Epithelial cell of esophagus (primary cell): ENCODE measurements around the gene ME1.

Experiments used
- DNase-seq: peaks from one replicate; pipeline ENCODE4 v3.0.0; 2010; ENCODE audit warnings: low read depth
- H3K4me3 ChIP-seq: 2 replicates; pipeline ENCODE4 v1.5.1; 2011; ENCODE audit warnings: mild to moderate bottlenecking, low read length, control low read depth
- TF ChIP-seq, protein P1 (sequence below): IDR thresholded peaks from 2 replicates; pipeline ENCODE4 v1.5.1; 2011; ENCODE audit warnings: low read depth, mild to moderate bottlenecking, low read length, control low read depth, inconsistent platforms; ENCODE audit not compliant: insufficient read depth; ENCODE audit errors: missing control alignments

ME1 gene

DNA sequence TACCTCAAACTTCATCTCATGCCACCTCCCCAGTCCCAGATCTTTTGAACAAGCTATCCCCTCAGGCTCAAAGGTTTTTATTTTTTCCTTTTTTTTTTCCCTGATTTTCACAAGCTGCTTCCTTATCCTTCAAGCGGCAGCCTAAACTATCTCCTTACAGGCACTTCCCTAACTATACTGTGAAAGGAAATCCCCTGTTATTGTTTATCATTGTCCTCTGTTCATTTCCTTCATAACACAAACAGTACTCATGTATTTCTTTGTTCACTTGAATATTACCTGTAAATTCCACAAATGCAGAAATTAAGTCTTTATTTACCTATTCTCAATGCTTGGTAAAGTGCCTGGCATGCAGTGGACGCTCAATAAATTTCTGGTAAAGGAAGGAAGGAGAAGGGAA, 48.9 kb downstream of the ME1 start:
- DNase-seq = no peak
- TF ChIP-seq, protein P1, sequence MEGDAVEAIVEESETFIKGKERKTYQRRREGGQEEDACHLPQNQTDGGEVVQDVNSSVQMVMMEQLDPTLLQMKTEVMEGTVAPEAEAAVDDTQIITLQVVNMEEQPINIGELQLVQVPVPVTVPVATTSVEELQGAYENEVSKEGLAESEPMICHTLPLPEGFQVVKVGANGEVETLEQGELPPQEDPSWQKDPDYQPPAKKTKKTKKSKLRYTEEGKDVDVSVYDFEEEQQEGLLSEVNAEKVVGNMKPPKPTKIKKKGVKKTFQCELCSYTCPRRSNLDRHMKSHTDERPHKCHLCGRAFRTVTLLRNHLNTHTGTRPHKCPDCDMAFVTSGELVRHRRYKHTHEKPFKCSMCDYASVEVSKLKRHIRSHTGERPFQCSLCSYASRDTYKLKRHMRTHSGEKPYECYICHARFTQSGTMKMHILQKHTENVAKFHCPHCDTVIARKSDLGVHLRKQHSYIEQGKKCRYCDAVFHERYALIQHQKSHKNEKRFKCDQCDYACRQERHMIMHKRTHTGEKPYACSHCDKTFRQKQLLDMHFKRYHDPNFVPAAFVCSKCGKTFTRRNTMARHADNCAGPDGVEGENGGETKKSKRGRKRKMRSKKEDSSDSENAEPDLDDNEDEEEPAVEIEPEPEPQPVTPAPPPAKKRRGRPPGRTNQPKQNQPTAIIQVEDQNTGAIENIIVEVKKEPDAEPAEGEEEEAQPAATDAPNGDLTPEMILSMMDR = no peak
- no peak overlapping the region for H3K4me3 ChIP-seq

DNA sequence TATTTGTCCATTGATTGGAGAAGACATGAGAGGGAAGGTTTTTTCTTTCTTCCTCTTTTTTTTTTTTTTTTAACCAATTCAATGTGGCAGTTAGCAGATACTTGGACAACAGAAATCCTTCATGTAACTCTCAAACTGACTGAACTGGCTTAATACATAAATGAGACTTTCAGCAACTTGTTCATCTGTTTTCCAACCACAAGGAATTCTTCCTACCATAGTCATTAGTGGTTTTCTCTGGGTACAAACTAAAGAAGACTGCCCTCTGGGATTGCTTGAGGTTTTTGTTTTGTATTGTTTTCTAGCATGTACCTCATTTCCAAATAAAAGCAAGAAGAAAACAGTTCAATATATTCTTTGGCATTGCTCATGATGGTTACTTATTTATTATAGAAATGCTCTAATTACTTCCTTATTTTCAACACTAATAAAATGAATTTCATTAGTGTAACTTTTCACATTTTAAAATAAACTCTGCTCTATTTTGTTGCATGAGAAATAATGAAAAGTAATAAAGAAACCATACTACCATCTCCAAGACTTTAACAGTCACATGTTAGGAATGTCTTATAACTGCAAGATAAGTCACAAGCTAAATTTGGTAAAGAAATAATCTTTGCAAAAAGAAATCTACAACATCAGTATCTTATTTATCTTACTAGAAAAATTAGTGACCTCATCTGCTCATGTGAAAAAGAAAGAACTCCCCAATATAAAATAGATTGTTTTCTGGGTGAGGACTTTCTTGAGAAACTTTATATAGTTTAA, 52.0 kb downstream of the ME1 start:
- peak; percentile 13 for DNase-seq
- TF ChIP-seq, protein P1 = no peak
- H3K4me3 ChIP-seq = no peak overlapping the region

DNA sequence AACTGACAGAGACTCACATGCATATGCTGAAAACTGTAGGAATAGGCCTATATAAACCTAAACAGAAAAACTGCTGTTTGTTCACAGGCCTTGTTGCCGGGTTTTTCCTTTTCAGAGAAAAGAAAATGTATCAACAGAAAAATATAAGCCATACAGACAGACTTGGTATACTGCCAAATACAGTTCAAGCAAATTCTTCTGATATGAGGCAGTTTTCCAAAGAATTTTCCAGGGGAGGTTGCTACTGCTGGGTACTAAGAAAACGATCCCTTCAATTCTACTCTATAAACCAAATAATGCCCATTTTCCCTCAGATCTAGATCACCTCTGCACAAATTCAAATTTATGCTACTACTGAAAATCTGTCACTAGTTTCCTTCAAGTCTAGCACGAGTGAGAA, 59.4 kb downstream of the ME1 start:
- no peak overlapping the region for H3K4me3 ChIP-seq
- no peak for DNase-seq
- TF ChIP-seq, protein P1 = no peak

DNA sequence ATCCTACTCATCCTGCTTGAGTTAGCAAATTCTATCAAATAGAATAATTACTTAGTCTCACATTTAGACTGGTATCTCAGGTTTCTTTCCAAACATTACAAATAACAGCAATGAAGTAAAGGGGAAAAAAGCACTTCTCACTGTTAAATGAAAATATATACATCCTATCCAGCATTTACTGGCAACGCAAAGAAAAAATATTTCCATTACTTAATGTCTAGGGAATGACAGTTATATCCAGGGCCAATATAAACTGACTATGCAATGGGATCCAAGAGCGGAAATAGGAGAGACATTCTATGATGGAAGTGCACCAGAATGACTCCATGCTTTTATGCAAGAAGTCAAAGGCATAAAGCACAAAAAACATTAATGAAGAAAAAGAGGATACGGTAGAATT, 60.3 kb downstream of the ME1 start:
- DNase-seq = no peak
- no peak overlapping the region for H3K4me3 ChIP-seq
- TF ChIP-seq, protein P1 = no peak

DNA sequence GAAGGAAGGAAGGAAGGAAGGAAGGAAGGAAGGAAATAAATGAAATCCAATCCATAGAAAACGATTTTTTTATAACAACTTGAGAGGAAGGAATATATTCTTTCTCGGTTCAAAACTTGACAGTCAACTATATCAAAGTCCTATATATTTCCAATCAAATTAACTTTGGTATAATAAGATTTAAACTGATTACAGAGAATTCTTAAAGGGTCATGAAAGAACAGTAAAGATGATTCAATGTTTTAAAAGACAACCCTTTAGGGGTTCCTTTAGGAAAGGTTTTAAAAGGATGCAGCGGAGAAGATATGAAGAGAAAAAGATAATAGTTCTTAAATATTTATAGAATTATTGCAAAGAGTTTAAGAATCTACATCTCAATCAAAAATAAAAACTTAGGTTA, 61.2 kb downstream of the ME1 start:
- DNase-seq = no peak
- no peak overlapping the region for H3K4me3 ChIP-seq
- TF ChIP-seq, protein P1 = no peak

DNA sequence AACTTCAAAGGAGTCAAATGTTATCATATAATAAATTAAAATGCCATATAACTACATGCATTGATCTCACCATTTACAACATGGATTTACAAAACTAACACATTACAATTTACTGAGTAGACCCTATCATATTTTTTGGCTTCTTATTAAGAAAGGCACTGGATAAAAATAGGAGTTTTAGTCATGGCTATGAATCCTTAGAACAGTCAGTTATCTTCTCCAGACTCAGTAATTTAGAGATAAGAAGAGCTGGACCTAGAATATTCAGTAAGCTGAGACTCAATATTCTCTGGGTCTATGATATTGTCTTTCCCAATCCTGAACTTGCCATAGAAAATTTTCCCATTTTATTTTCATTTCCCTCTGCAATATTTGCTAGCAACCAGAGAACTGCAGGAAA, 62.3 kb downstream of the ME1 start:
- TF ChIP-seq, protein P1 = no peak
- no peak for DNase-seq

DNA sequence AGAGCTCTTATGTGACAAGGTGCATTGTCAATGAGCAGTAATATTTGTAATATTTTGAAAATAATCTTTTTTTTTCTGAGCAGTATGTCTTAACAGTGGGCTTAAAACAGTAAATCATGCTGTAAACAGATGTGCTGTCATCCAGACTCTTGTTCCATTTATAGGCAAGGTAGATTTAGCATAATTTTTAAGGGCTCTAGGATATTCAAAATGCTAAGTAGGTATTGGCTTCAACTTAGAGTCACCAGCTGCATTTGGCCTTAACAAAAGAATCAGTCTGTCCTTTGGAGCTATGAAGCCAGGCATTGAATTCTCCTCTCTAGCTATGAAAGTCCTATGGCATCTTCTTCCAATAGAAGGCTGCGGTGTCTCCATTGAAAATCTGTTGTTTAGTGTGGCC, 63.7 kb downstream of the ME1 start:
- no peak overlapping the region for H3K4me3 ChIP-seq
- TF ChIP-seq, protein P1 = no peak
- no peak for DNase-seq

More for the DNA sequence above, 62.3 kb downstream of the ME1 start:
- no peak overlapping the region for H3K4me3 ChIP-seq
